T-cell (primary cell): ENCODE measurements around the gene TF. TPM values are rescaled to one million over a fixed set of nuclear protein-coding genes. Genes with fewer than 3 reads are reported as not detected.

Source experiments
- ATAC-seq, 4 experiments: fragments of 200-7000 bp in 3 of 4; fragments of 150-1000 bp in 1 of 4; cut with Tn5 transposase; replicated peaks in 1 of 4; 1 replicate in 3 of 4; 2 replicates in 1 of 4; pipeline ENCODE4 v1.10.0; 2021; ENCODE audit warnings: moderate library complexity in 3 of 4, mild to moderate bottlenecking in 2 of 4, moderate number of reproducible peaks in 1 of 4
- CTCF ChIA-PET, 2 donors: fragments of 300-600 bp; sonication (Branson Sonifier 250); formaldehyde crosslinking; loops; one replicate each; lab custom pipeline; 2022; ENCODE audit warnings: antibody characterized with exemption in 2 of 2; lab: Charles Lee
- POLR2A ChIA-PET, 2 donors: fragments of 300-600 bp; sonication (Branson Sonifier 250); formaldehyde crosslinking; loops; one replicate each; lab custom pipeline; 2022; ENCODE audit warnings: antibody characterized with exemption in 2 of 2; lab: Charles Lee
- DNase-seq, 35 experiments: peaks; one replicate each; pipeline versions ENCODE4 v3.0.0 to v3.0.0-alpha.2; 2013 to 2023
- H3K27ac ChIP-seq: one replicate; pipeline ENCODE4 v1.5.1; 2013; ENCODE audit warnings: low read length
- H3K27me3 ChIP-seq, 2 experiments: replicated peaks in 1 of 2; 1 replicate in 1 of 2; 2 replicates in 1 of 2; pipeline versions ENCODE4 v1.6.1 to v1.7.0; 2013; ENCODE audit warnings: low read length in 1 of 2, mixed read lengths in 1 of 2; ENCODE audit not compliant: control insufficient read depth in 2 of 2, insufficient read depth in 2 of 2; ENCODE audit errors: extremely low read depth in 1 of 2
- H3K36me3 ChIP-seq, 2 donors: 1 replicate in 1 of 2; 2 replicates in 1 of 2; pipeline versions ENCODE4 v1.6.1 to v1.7.0; 2013; ENCODE audit warnings: low read length in 1 of 2; ENCODE audit not compliant: control insufficient read depth in 2 of 2, insufficient read depth in 1 of 2; ENCODE audit errors: extremely low read depth in 1 of 2
- H3K4me1 ChIP-seq, 2 experiments: 1 replicate in 1 of 2; 2 replicates in 1 of 2; pipeline versions ENCODE4 v1.6.1 to v1.7.0; 2013; ENCODE audit warnings: low read length in 2 of 2, mixed read lengths in 1 of 2; ENCODE audit not compliant: insufficient read depth in 2 of 2, control insufficient read depth in 1 of 2; ENCODE audit errors: extremely low read depth in 1 of 2
- H3K4me3 ChIP-seq, 2 donors: 1 replicate in 1 of 2; 2 replicates in 1 of 2; pipeline versions ENCODE4 v1.5.1 to v1.7.0; 2013; ENCODE audit warnings: mild to moderate bottlenecking in 2 of 2, low read length in 1 of 2, moderate library complexity in 1 of 2; ENCODE audit not compliant: control insufficient read depth in 1 of 2; ENCODE audit errors: extremely low read depth in 1 of 2
- H3K9me3 ChIP-seq: 2 replicates; pipeline ENCODE4 v1.7.0; 2013
- H3K27ac Mint-ChIP-seq, 2 donors: one replicate each; pipeline ENCODE4 v1.8.0; 2020 to 2021; ENCODE audit warnings: mild to moderate bottlenecking in 2 of 2, mixed read lengths in 2 of 2
- H3K27me3 Mint-ChIP-seq, 2 donors: one replicate each; pipeline ENCODE4 v1.8.0; 2021 to 2022; ENCODE audit warnings: mixed read lengths in 2 of 2
- H3K36me3 Mint-ChIP-seq: one replicate; pipeline ENCODE4 v1.8.0; 2021; ENCODE audit warnings: mixed read lengths
- H3K4me1 Mint-ChIP-seq, 3 donors: one replicate each; pipeline ENCODE4 v1.8.0; 2020 to 2022; ENCODE audit warnings: mixed read lengths in 3 of 3, mild to moderate bottlenecking in 1 of 3
- H3K4me3 Mint-ChIP-seq, 3 donors: one replicate each; pipeline ENCODE4 v1.8.0; 2020 to 2022; ENCODE audit warnings: mild to moderate bottlenecking in 3 of 3, mixed read lengths in 3 of 3, moderate library complexity in 3 of 3
- H3K9me3 Mint-ChIP-seq, 3 donors: one replicate each; pipeline ENCODE4 v1.8.0; 2020 to 2022; ENCODE audit warnings: mixed read lengths in 3 of 3
- whole genome bisulfite sequencing: methylation state at CpG from one replicate; pipeline ENCODE4 v1.1.5; 2013; ENCODE audit warnings: missing lambda C conversion rate; ENCODE audit not compliant: insufficient coverage; 5-methylcytosine and 5-hydroxymethylcytosine counted together
- total RNA-seq, 35 experiments: library from RNA in 6 of 35; stranded (reverse) in 6 of 35; fragments of 120-200 nt in 1 of 35; gene quantifications; one replicate each; pipeline versions ENCODE4 v1.2.1 to v1.2.4 and lab custom pipeline; 2013 to 2026

Gene TF
- total RNA-seq, 5 donors from 2014 or later (not counting 1 experiment from before 2014, with no cell fraction given), result 0.65 to 15.3 (median 9.8) TPM

- ChIA-PET CTCF (interaction anchor here in 1 of 2 donors (0.7 kb wide), 1 partner anchor 226 kb away, joined by 3 read pairs; no protein-coding TSS in a partner anchor), POLR2A (interaction anchor here in 1 of 2 donors (0.5 kb wide), 1 partner anchor 319 kb away, joined by 6 read pairs; no protein-coding TSS in a partner anchor)
- Mint-ChIP-seq H3K4me1 (no peaks in the 10 kb centered on the region), H3K9me3 (no peaks in the 10 kb centered on the region), H3K27me3 (peaks cover 15 to 23% of the 10 kb centered on the region in 2 donors), H3K36me3 (no peaks in the 10 kb centered on the region), H3K4me3 (no peak overlapping the region), H3K27ac (no peak overlapping the region)
- Histone ChIP-seq H3K27me3 (peaks cover 0 to 8% of the 10 kb centered on the region in 2 experiments), H3K27ac (no peak overlapping the region), H3K4me3 (no peak overlapping the region), H3K4me1 (no peaks in the 10 kb centered on the region), H3K36me3 (no peaks in the 10 kb centered on the region), H3K9me3 (no peaks in the 10 kb centered on the region)
- DNase-seq, result no peak
- ATAC-seq, result no peak
- 40% methylated on average over 1 of the region's 3 CpGs for WGBS
Observed at GRCh38 chr3:133773732-133774131, 27.5 kb downstream of the TF start.

- Mint-ChIP-seq H3K27me3 (peaks cover 24 to 36% of the 10 kb centered on the region in 2 donors), H3K9me3 (no peaks in the 10 kb centered on the region), H3K27ac (no peak overlapping the region), H3K4me1 (no peaks in the 10 kb centered on the region), H3K4me3 (no peak overlapping the region), H3K36me3 (no peaks in the 10 kb centered on the region)
- CTCF ChIA-PET, result no interaction called here
- DNase-seq (no peak), ATAC-seq (no peak)
- Histone ChIP-seq H3K27me3 (peaks cover 0 to 8% of the 10 kb centered on the region in 2 experiments), H3K4me1 (no peaks in the 10 kb centered on the region), H3K36me3 (no peaks in the 10 kb centered on the region), H3K27ac (no peak overlapping the region), H3K9me3 (no peaks in the 10 kb centered on the region), H3K4me3 (no peak overlapping the region)
- POLR2A ChIA-PET, result no interaction called here
- WGBS, result 88% methylated on average over 8 of the region's 9 CpGs
Observed at GRCh38 chr3:133775309-133775708, 29.1 kb downstream of the TF start.

- DNase-seq (no peak), ATAC-seq (no peak)
- POLR2A ChIA-PET, result no interaction called here
- H3K27me3 ChIP-seq, result peaks cover 0 to 11% of the 10 kb centered on the region in 2 experiments
- H3K27ac ChIP-seq, result no peak overlapping the region
- Mint-ChIP-seq H3K27me3 (peaks cover 24 to 36% of the 10 kb centered on the region in 2 donors), H3K4me3 (no peak overlapping the region), H3K27ac (no peak overlapping the region), H3K9me3 (no peaks in the 10 kb centered on the region), H3K4me1 (no peaks in the 10 kb centered on the region), H3K36me3 (no peaks in the 10 kb centered on the region)
- CTCF ChIA-PET, result interaction anchor here in 1 of 2 donors (0.6 kb wide), 1 partner anchor 255 kb away, joined by 3 read pairs; no protein-coding TSS in a partner anchor
- H3K4me1 ChIP-seq, result no peaks in the 10 kb centered on the region
- WGBS, result 100% methylated on average over 3 of the region's 5 CpGs
- H3K4me3 ChIP-seq, result no peak overlapping the region
- H3K9me3 ChIP-seq, result no peaks in the 10 kb centered on the region
- no peaks in the 10 kb centered on the region for H3K36me3 ChIP-seq
Observed at GRCh38 chr3:133775835-133776234, 29.6 kb downstream of the TF start.

- Mint-ChIP-seq H3K9me3 (no peaks in the 10 kb centered on the region), H3K27ac (no peak overlapping the region), H3K4me3 (no peak overlapping the region), H3K4me1 (no peaks in the 10 kb centered on the region), H3K36me3 (no peaks in the 10 kb centered on the region), H3K27me3 (peaks cover 26 to 34% of the 10 kb centered on the region in 2 donors)
- ATAC-seq, result no peak
- no peak overlapping the region for H3K27ac ChIP-seq
- no peak for DNase-seq
- H3K4me1 ChIP-seq, result no peaks in the 10 kb centered on the region
- H3K4me3 ChIP-seq, result no peak overlapping the region
- H3K9me3 ChIP-seq, result no peaks in the 10 kb centered on the region
- CTCF ChIA-PET, result no interaction called here
- H3K36me3 ChIP-seq, result no peaks in the 10 kb centered on the region
- 92% methylated on average over 2 of the region's 7 CpGs for WGBS
- H3K27me3 ChIP-seq, result peaks cover 0 to 14% of the 10 kb centered on the region in 2 experiments
- POLR2A ChIA-PET, result no interaction called here
Observed at GRCh38 chr3:133776794-133777438, 30.7 kb downstream of the TF start.

- CTCF ChIA-PET, result no interaction called here
- DNase-seq (no peak), ATAC-seq (no peak)
- Mint-ChIP-seq H3K4me3 (no peak overlapping the region), H3K27ac (no peak overlapping the region), H3K4me1 (no peaks in the 10 kb centered on the region), H3K36me3 (no peaks in the 10 kb centered on the region), H3K27me3 (peaks cover 34 to 38% of the 10 kb centered on the region in 2 donors), H3K9me3 (no peaks in the 10 kb centered on the region)
- Histone ChIP-seq H3K9me3 (no peaks in the 10 kb centered on the region), H3K36me3 (no peaks in the 10 kb centered on the region), H3K27me3 (peaks cover 0 to 18% of the 10 kb centered on the region in 2 experiments), H3K4me1 (no peaks in the 10 kb centered on the region), H3K4me3 (no peak overlapping the region), H3K27ac (no peak overlapping the region)
- WGBS, result 71% methylated on average over 5 of the region's 8 CpGs
- POLR2A ChIA-PET, result no interaction called here
Observed at GRCh38 chr3:133777807-133778568, 31.8 kb downstream of the TF start.

- peaks cover 0 to 18% of the 10 kb centered on the region in 2 experiments for H3K27me3 ChIP-seq
- Mint-ChIP-seq H3K4me1 (no peaks in the 10 kb centered on the region), H3K9me3 (no peaks in the 10 kb centered on the region), H3K27ac (no peak overlapping the region), H3K36me3 (no peaks in the 10 kb centered on the region), H3K27me3 (peaks cover 33 to 34% of the 10 kb centered on the region in 2 donors), H3K4me3 (no peak overlapping the region)
- 60% methylated on average over 1 of the region's 4 CpGs for WGBS
- H3K36me3 ChIP-seq, result no peaks in the 10 kb centered on the region
- no peaks in the 10 kb centered on the region for H3K9me3 ChIP-seq
- CTCF ChIA-PET, result no interaction called here
- POLR2A ChIA-PET, result no interaction called here
- no peaks in the 10 kb centered on the region for H3K4me1 ChIP-seq
- no peak overlapping the region for H3K27ac ChIP-seq
- no peak overlapping the region for H3K4me3 ChIP-seq
- ATAC-seq (no peak), DNase-seq (no peak)
Observed at GRCh38 chr3:133779626-133780203, 33.5 kb downstream of the TF start.
